ENCODE results near the gene CADPS.

Gene CADPS

GRCh38 chr3:62462104-62462762 is 413.0 kb downstream of the CADPS start:
- Histone ChIP-seq H3K9ac (ENCODE audit: low read depth, low read length) (no peak overlapping the region), H3K9me3 (ENCODE audit: control insufficient read depth, insufficient read depth, low read length) (no peaks in the 10 kb centered on the region), H3K4me1 (ENCODE audit: control insufficient read depth, insufficient read depth, low read length) (peaks cover 4% of the 10 kb centered on the region), H3K27me3 (ENCODE audit: control insufficient read depth, insufficient read depth, low read length) (peaks cover 2% of the 10 kb centered on the region), H3K36me3 (ENCODE audit: control insufficient read depth, insufficient read depth, low read length) (no peaks in the 10 kb centered on the region), H3K4me3 (ENCODE audit: low read depth, low read length) (no peak overlapping the region)

- no peaks in the 10 kb centered on the region for H3K27me3 ChIP-seq (ENCODE audit: control insufficient read depth, insufficient read depth, low read length)
- peaks cover 12% of the 10 kb centered on the region for H3K4me1 ChIP-seq (ENCODE audit: control insufficient read depth, insufficient read depth, low read length)
- H3K36me3 ChIP-seq (ENCODE audit: control insufficient read depth, insufficient read depth, low read length) = no peaks in the 10 kb centered on the region
- H3K9ac ChIP-seq (ENCODE audit: low read depth, low read length) = no peak overlapping the region
- H3K9me3 ChIP-seq (ENCODE audit: control insufficient read depth, insufficient read depth, low read length) = no peaks in the 10 kb centered on the region
- no peak overlapping the region for H3K4me3 ChIP-seq (ENCODE audit: low read depth, low read length)
These were observed 420.3 kb downstream of the CADPS start for GRCh38 chr3:62454916-62455315.

GRCh38 chr3:62453448-62453847 is 421.8 kb downstream of the CADPS start:
- Histone ChIP-seq H3K36me3 (ENCODE audit: control insufficient read depth, insufficient read depth, low read length) (no peaks in the 10 kb centered on the region), H3K4me3 (ENCODE audit: low read depth, low read length) (no peak overlapping the region), H3K4me1 (ENCODE audit: control insufficient read depth, insufficient read depth, low read length) (peaks cover 12% of the 10 kb centered on the region), H3K27me3 (ENCODE audit: control insufficient read depth, insufficient read depth, low read length) (no peaks in the 10 kb centered on the region), H3K9me3 (ENCODE audit: control insufficient read depth, insufficient read depth, low read length) (no peaks in the 10 kb centered on the region), H3K9ac (ENCODE audit: low read depth, low read length) (no peak overlapping the region)

- no peaks in the 10 kb centered on the region for H3K36me3 ChIP-seq (ENCODE audit: control insufficient read depth, insufficient read depth, low read length)
- no peak overlapping the region for H3K4me3 ChIP-seq (ENCODE audit: low read depth, low read length)
- H3K9me3 ChIP-seq (ENCODE audit: control insufficient read depth, insufficient read depth, low read length) = no peaks in the 10 kb centered on the region
- peaks cover 18% of the 10 kb centered on the region for H3K4me1 ChIP-seq (ENCODE audit: control insufficient read depth, insufficient read depth, low read length)
- no peaks in the 10 kb centered on the region for H3K27me3 ChIP-seq (ENCODE audit: control insufficient read depth, insufficient read depth, low read length)
- no peak overlapping the region for H3K9ac ChIP-seq (ENCODE audit: low read depth, low read length)
These were observed 423.9 kb downstream of the CADPS start for GRCh38 chr3:62451211-62451887.

GRCh38 chr3:62446337-62446940 is 428.8 kb downstream of the CADPS start:
- no peak overlapping the region for H3K9ac ChIP-seq (ENCODE audit: low read depth, low read length)

GRCh38 chr3:62445275-62445674 is 429.9 kb downstream of the CADPS start:
- Histone ChIP-seq H3K36me3 (ENCODE audit: control insufficient read depth, insufficient read depth, low read length) (no peaks in the 10 kb centered on the region), H3K9ac (ENCODE audit: low read depth, low read length) (no peak overlapping the region), H3K27me3 (ENCODE audit: control insufficient read depth, insufficient read depth, low read length) (no peaks in the 10 kb centered on the region), H3K9me3 (ENCODE audit: control insufficient read depth, insufficient read depth, low read length) (no peaks in the 10 kb centered on the region), H3K4me3 (ENCODE audit: low read depth, low read length) (peak overlapping the region; percentile 3), H3K4me1 (ENCODE audit: control insufficient read depth, insufficient read depth, low read length) (peaks cover 23% of the 10 kb centered on the region)

More at GRCh38 chr3:62446337-62446940, 428.8 kb downstream of the CADPS start:
- Histone ChIP-seq H3K36me3 (ENCODE audit: control insufficient read depth, insufficient read depth, low read length) (no peaks in the 10 kb centered on the region), H3K27me3 (ENCODE audit: control insufficient read depth, insufficient read depth, low read length) (no peaks in the 10 kb centered on the region), H3K9me3 (ENCODE audit: control insufficient read depth, insufficient read depth, low read length) (no peaks in the 10 kb centered on the region), H3K4me3 (ENCODE audit: low read depth, low read length) (no peak overlapping the region), H3K4me1 (ENCODE audit: control insufficient read depth, insufficient read depth, low read length) (peaks cover 23% of the 10 kb centered on the region)

- Histone ChIP-seq H3K4me1 (ENCODE audit: control insufficient read depth, insufficient read depth, low read length) (peaks cover 21% of the 10 kb centered on the region), H3K27me3 (ENCODE audit: control insufficient read depth, insufficient read depth, low read length) (no peaks in the 10 kb centered on the region), H3K4me3 (ENCODE audit: low read depth, low read length) (no peak overlapping the region), H3K9ac (ENCODE audit: low read depth, low read length) (no peak overlapping the region), H3K9me3 (ENCODE audit: control insufficient read depth, insufficient read depth, low read length) (no peaks in the 10 kb centered on the region), H3K36me3 (ENCODE audit: control insufficient read depth, insufficient read depth, low read length) (no peaks in the 10 kb centered on the region)
These were observed 435.2 kb downstream of the CADPS start for GRCh38 chr3:62439978-62440377.

GRCh38 chr3:62439176-62439813 is 435.9 kb downstream of the CADPS start:
- no peaks in the 10 kb centered on the region for H3K36me3 ChIP-seq (ENCODE audit: control insufficient read depth, insufficient read depth, low read length)
- no peak overlapping the region for H3K4me3 ChIP-seq (ENCODE audit: low read depth, low read length)
- no peak overlapping the region for H3K9ac ChIP-seq (ENCODE audit: low read depth, low read length)
- H3K4me1 ChIP-seq (ENCODE audit: control insufficient read depth, insufficient read depth, low read length) = peaks cover 20% of the 10 kb centered on the region
- no peaks in the 10 kb centered on the region for H3K27me3 ChIP-seq (ENCODE audit: control insufficient read depth, insufficient read depth, low read length)
- H3K9me3 ChIP-seq (ENCODE audit: control insufficient read depth, insufficient read depth, low read length) = no peaks in the 10 kb centered on the region

- H3K4me3 ChIP-seq (ENCODE audit: low read depth, low read length) = no peak overlapping the region
- H3K27me3 ChIP-seq (ENCODE audit: control insufficient read depth, insufficient read depth, low read length) = no peaks in the 10 kb centered on the region
- no peak overlapping the region for H3K9ac ChIP-seq (ENCODE audit: low read depth, low read length)
- H3K9me3 ChIP-seq (ENCODE audit: control insufficient read depth, insufficient read depth, low read length) = no peaks in the 10 kb centered on the region
- H3K4me1 ChIP-seq (ENCODE audit: control insufficient read depth, insufficient read depth, low read length) = peaks cover 20% of the 10 kb centered on the region
- no peaks in the 10 kb centered on the region for H3K36me3 ChIP-seq (ENCODE audit: control insufficient read depth, insufficient read depth, low read length)
These were observed 438.4 kb downstream of the CADPS start for GRCh38 chr3:62436785-62437184.

GRCh38 chr3:62433396-62433795 is 441.8 kb downstream of the CADPS start:
- no peaks in the 10 kb centered on the region for H3K9me3 ChIP-seq (ENCODE audit: control insufficient read depth, insufficient read depth, low read length)
- H3K4me1 ChIP-seq (ENCODE audit: control insufficient read depth, insufficient read depth, low read length) = peaks cover 12% of the 10 kb centered on the region
- no peak overlapping the region for H3K4me3 ChIP-seq (ENCODE audit: low read depth, low read length)
- no peak overlapping the region for H3K9ac ChIP-seq (ENCODE audit: low read depth, low read length)
- no peaks in the 10 kb centered on the region for H3K36me3 ChIP-seq (ENCODE audit: control insufficient read depth, insufficient read depth, low read length)
- H3K27me3 ChIP-seq (ENCODE audit: control insufficient read depth, insufficient read depth, low read length) = no peaks in the 10 kb centered on the region

- Histone ChIP-seq H3K9me3 (ENCODE audit: control insufficient read depth, insufficient read depth, low read length) (no peaks in the 10 kb centered on the region), H3K9ac (ENCODE audit: low read depth, low read length) (no peak overlapping the region), H3K4me1 (ENCODE audit: control insufficient read depth, insufficient read depth, low read length) (peaks cover 5% of the 10 kb centered on the region), H3K27me3 (ENCODE audit: control insufficient read depth, insufficient read depth, low read length) (no peaks in the 10 kb centered on the region), H3K36me3 (ENCODE audit: control insufficient read depth, insufficient read depth, low read length) (no peaks in the 10 kb centered on the region), H3K4me3 (ENCODE audit: low read depth, low read length) (no peak overlapping the region)
These were observed 454.0 kb downstream of the CADPS start for GRCh38 chr3:62421207-62421606.

Data from iPS-15b (cell line).